Stomach (tissue), 9 donors: Measurements from ENCODE around the gene LINC01488. TPM values are rescaled to one million over a fixed set of nuclear protein-coding genes. Genes with fewer than 3 reads are reported as not detected.

Experiments
- DNase-seq, 2 donors: peaks; one replicate each; pipeline versions ENCODE4 v3.0.0 to v3.0.0-alpha.2; 2013 to 2019
- H3K27ac ChIP-seq, 5 donors: fragments of 200-600 bp in 4 of 5; sonication (generic) in 4 of 5; one replicate each; pipeline ENCODE4 v1.5.1; 2013 to 2019; ENCODE audit warnings: mild to moderate bottlenecking in 1 of 5, moderate library complexity in 1 of 5
- H3K27me3 ChIP-seq, 3 donors: fragments of 200-600 bp; sonication (generic); one replicate each; pipeline ENCODE4 v1.5.1; 2017 to 2019; ENCODE audit warnings: mixed run types in 1 of 3
- H3K36me3 ChIP-seq, 4 donors: fragments of 200-600 bp; sonication (generic); 1 replicate in 3 of 4; 2 replicates in 1 of 4; pipeline ENCODE4 v1.5.1; 2016 to 2019
- H3K4me1 ChIP-seq, 4 donors: fragments of 200-600 bp; sonication (generic); one replicate each; pipeline ENCODE4 v1.5.1; 2016 to 2019
- H3K4me3 ChIP-seq, 4 donors: fragments of 200-600 bp; sonication (generic) in 3 of 4; one replicate each; pipeline ENCODE4 v1.5.1; 2016 to 2019; ENCODE audit warnings: mild to moderate bottlenecking in 1 of 4
- H3K9me3 ChIP-seq, 4 donors: fragments of 200-600 bp; sonication (generic); one replicate each; pipeline ENCODE4 v1.5.1; 2016 to 2019
- EP300 ChIP-seq: sonication (generic); formaldehyde crosslinking; IDR thresholded peaks from one replicate; pipeline ENCODE4 v1.6.1; 2017; ENCODE audit warnings: antibody characterized with exemption
- POLR2A ChIP-seq, 4 donors: fragments of 450-650 bp; IDR thresholded peaks; one replicate each; pipeline ENCODE4 v1.6.1; 2016; ENCODE audit warnings: antibody characterized with exemption in 4 of 4, control low read depth in 2 of 4, mild to moderate bottlenecking in 1 of 4, moderate library complexity in 1 of 4
- POLR2AphosphoS5 ChIP-seq, 3 donors: sonication (generic); formaldehyde crosslinking; IDR thresholded peaks; one replicate each; pipeline ENCODE4 v1.6.1; 2016; ENCODE audit warnings: antibody characterized with exemption in 3 of 3
- WGBS, 5 donors: extraction: QIAGEN DNeasy Blood & Tissue Kit in 3 of 5; methylation state at CpG; one replicate each; pipeline versions ENCODE4 v1.1.5 to v1.1.7; 2013 to 2018; 5-methylcytosine and 5-hydroxymethylcytosine counted together
- intact Hi-C: fragments of 100-400 bp; cut with DNase I; formaldehyde crosslinking; loops from one replicate; pipeline ENCODE4 v1.15.1; 2023; ENCODE audit warnings: low total_unique reads
- polyA plus RNA-seq, 3 donors: library from polyadenylated mRNA; stranded (reverse); fragments of 200-250 nt; gene quantifications; one replicate each; pipeline ENCODE4 v1.2.3, GENCODE V29; 2013
- total RNA-seq, 5 donors: library from RNA; depleted of rRNA; stranded (reverse); fragments of >200 nt; gene quantifications; one replicate each; pipeline versions ENCODE4 v1.1.0 to v1.2.3, GENCODE V29; 2014 to 2016
- TF ChIP-seq, protein P1 (sequence below), 7 experiments: fragments of 450-650 bp in 4 of 7; fragments of 200-600 bp in 3 of 7; sonication (generic) in 3 of 7; IDR thresholded peaks; one replicate each; pipeline ENCODE4 v1.5.1; 2016 to 2019; ENCODE audit warnings: antibody characterized with exemption in 7 of 7, control low read depth in 2 of 7, mild to moderate bottlenecking in 1 of 7
- donor health status: healthy with polysubstance abuse.
- donor health status: Bipolar disorder and iron deficiency.
- donor health status: healthy.

LINC01488 gene
- total and polyA plus RNA-seq, 8 donors, result not detected

DNA sequence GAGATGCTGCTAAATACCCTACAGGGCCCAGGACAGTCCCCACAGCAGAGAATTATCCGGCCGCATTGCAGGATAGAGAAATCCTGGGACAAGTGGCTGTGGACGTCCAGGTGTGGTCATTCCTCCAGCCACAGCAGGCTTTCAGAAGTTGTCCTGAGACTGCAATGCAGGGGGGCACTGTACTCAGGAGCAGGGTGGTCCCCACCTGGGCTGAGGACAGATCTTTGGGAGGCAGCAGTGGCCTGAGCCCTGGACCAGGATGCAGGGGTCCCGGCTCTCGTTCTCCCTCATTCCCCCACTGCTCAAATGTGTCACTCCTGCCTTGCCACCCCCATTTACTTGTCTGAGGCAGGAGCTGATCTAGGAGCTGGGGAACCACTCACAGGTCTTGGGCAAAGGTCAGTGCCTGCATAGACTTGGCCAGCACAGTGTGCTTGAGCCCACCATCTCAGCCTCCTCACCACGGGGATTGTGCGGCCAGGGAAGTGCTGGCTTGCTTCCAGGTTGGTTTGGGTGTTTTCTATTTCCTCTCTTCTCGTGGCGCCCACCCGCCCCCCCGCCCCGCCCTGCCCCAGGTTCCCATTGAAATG is 15.3 kb downstream of the LINC01488 start:
- Histone ChIP-seq H3K27ac (peak overlapping the region in 4 of 5 donors; percentile 42 to 62 (median 54)), H3K27me3 (peaks cover 0 to 7% (median 0%) of the 10 kb centered on the region in 3 donors), H3K4me3 (no peak overlapping the region), H3K36me3 (no peaks in the 10 kb centered on the region), H3K9me3 (no peaks in the 10 kb centered on the region), H3K4me1 (peaks cover 14 to 23% (median 18%) of the 10 kb centered on the region in 4 donors)
- 11 to 39% (median 38%) methylated on average over 3 to 12 of the region's 12 CpGs for WGBS, 5 donors
- TF ChIP-seq POLR2A (IDR thresholded peaks at IDR 0.05), result no peak
- no peak for DNase-seq
- intact Hi-C loops, result no loop called here

DNA sequence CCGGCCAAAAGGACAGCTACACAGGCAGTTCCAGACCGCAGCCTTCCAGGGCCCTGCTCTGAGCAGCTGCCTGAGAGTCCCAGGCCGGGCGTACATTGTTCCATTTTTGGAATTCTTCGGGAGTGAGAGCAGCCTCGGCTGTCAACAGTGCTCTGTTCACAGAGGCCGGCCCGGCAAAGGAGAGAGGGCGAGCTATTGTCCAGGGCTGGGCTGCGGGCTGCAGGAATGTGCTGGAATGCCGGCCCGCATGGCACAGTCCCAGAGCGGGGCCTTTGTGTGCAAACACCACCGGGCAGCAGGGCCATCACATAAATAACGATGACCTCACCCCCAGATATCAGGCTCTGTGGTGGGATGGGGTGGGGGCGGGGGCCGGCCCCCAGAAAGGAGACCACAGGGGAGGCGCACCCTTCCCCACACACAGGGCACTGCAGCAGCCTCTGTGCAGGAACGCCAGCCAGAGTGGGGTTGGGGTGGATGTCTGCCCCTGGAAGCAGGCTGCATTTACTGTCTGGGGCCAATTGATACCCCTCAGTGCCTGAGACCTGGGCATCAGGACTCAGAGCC is 15.8 kb downstream of the LINC01488 start:
- H3K4me3 ChIP-seq, result no peak overlapping the region
- intact Hi-C loops, result no loop called here
- DNase-seq, result peak; percentile 80 to 94
- H3K9me3 ChIP-seq, result no peaks in the 10 kb centered on the region
- H3K4me1 ChIP-seq, result peaks cover 14 to 23% (median 18%) of the 10 kb centered on the region in 4 donors
- peak overlapping the region in 4 of 5 donors; percentile 42 to 62 (median 54) for H3K27ac ChIP-seq
- peaks cover 0 to 7% (median 0%) of the 10 kb centered on the region in 3 donors for H3K27me3 ChIP-seq
- TF ChIP-seq EP300 (no peak), POLR2AphosphoS5 (IDR thresholded peaks at IDR 0.05) (peak in 2 of 3 donors; percentile 25 to 55)
- 13 to 25% (median 16%) methylated on average over 8 to 19 of the region's 19 CpGs for whole genome bisulfite sequencing, 5 donors
- no peaks in the 10 kb centered on the region for H3K36me3 ChIP-seq

DNA sequence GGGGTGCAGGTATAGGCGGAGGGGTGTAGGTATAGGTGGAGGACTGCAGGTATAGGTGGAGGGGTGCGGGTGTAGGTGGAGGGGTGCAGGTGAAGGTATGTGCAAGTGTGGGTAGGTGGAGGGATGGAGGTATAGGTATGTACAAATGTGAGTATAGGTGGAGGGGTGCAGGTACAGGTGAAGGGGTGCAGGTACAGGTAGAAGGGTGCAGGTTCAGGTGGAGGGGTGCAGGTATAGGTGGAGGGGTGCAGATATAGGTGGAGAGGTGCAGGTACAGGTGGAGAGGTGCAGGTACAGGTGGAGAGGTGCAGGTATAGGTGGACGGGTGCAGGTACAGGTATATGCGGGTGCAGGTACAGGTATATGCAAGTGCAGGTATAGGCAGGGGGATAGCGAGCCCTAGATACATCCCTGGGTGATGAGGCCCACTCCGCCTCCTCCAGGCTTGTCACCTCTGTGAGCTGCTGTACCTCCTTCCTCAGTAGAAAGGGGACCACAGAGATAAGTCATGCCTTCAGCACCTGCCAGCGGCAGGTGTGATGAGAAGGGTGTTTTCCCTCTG is 17.2 kb downstream of the LINC01488 start:
- DNase-seq, result no peak

GRCh38 chr11:69499186-69499917 is 17.9 kb downstream of the LINC01488 start:
- DNase-seq, result peak in 1 of 2 donors; percentile 36
- Histone ChIP-seq H3K9me3 (no peaks in the 10 kb centered on the region), H3K4me1 (peaks cover 14 to 23% (median 18%) of the 10 kb centered on the region in 4 donors), H3K4me3 (no peak overlapping the region), H3K27me3 (peaks cover 0 to 3% (median 0%) of the 10 kb centered on the region in 3 donors), H3K36me3 (no peaks in the 10 kb centered on the region), H3K27ac (no peak overlapping the region)
- 61 to 81% (median 78%) methylated on average over 10 to 13 of the region's 13 CpGs for WGBS, 5 donors
- intact Hi-C loops, result no loop called here
- TF ChIP-seq POLR2A (IDR thresholded peaks at IDR 0.05) (no peak), EP300 (no peak), POLR2AphosphoS5 (IDR thresholded peaks at IDR 0.05) (no peak)
- TF ChIP-seq, protein P1, sequence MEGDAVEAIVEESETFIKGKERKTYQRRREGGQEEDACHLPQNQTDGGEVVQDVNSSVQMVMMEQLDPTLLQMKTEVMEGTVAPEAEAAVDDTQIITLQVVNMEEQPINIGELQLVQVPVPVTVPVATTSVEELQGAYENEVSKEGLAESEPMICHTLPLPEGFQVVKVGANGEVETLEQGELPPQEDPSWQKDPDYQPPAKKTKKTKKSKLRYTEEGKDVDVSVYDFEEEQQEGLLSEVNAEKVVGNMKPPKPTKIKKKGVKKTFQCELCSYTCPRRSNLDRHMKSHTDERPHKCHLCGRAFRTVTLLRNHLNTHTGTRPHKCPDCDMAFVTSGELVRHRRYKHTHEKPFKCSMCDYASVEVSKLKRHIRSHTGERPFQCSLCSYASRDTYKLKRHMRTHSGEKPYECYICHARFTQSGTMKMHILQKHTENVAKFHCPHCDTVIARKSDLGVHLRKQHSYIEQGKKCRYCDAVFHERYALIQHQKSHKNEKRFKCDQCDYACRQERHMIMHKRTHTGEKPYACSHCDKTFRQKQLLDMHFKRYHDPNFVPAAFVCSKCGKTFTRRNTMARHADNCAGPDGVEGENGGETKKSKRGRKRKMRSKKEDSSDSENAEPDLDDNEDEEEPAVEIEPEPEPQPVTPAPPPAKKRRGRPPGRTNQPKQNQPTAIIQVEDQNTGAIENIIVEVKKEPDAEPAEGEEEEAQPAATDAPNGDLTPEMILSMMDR (IDR thresholded peaks at IDR 0.05), result no peak

More for the DNA sequence above, 17.2 kb downstream of the LINC01488 start:
- Histone ChIP-seq H3K27ac (no peak overlapping the region), H3K4me1 (peaks cover 14 to 23% (median 18%) of the 10 kb centered on the region in 4 donors), H3K36me3 (no peaks in the 10 kb centered on the region), H3K9me3 (no peaks in the 10 kb centered on the region), H3K27me3 (peaks cover 0 to 7% (median 0%) of the 10 kb centered on the region in 3 donors), H3K4me3 (no peak overlapping the region)
- intact Hi-C loops, result no loop called here
- WGBS, 5 donors, result 85 to 95% (median 94%) methylated on average over 7 of the region's 7 CpGs
- TF ChIP-seq POLR2AphosphoS5 (IDR thresholded peaks at IDR 0.05), result no peak
- TF ChIP-seq POLR2A (IDR thresholded peaks at IDR 0.05), result no peak
- TF ChIP-seq, protein P1 (IDR thresholded peaks at IDR 0.05), result no peak
- TF ChIP-seq EP300, result no peak

GRCh38 chr11:69499918-69500284 is 18.4 kb downstream of the LINC01488 start:
- intact Hi-C loops, result no loop called here
- DNase-seq, result no peak
- TF ChIP-seq POLR2AphosphoS5 (IDR thresholded peaks at IDR 0.05), result no peak
- no peak for TF ChIP-seq POLR2A (IDR thresholded peaks at IDR 0.05)
- TF ChIP-seq, protein P1 (IDR thresholded peaks at IDR 0.05), result no peak
- no peak for TF ChIP-seq EP300
- 74 to 89% (median 86%) methylated on average over 6 to 10 of the region's 10 CpGs for WGBS, 5 donors
- H3K4me1 ChIP-seq, result peaks cover 14 to 23% (median 18%) of the 10 kb centered on the region in 4 donors
- no peak overlapping the region for H3K27ac ChIP-seq
- no peaks in the 10 kb centered on the region for H3K36me3 ChIP-seq
- no peak overlapping the region for H3K4me3 ChIP-seq
- H3K9me3 ChIP-seq, result no peaks in the 10 kb centered on the region
- H3K27me3 ChIP-seq, result no peaks in the 10 kb centered on the region
